Measurements from ENCODE around the gene CCN6. TPM values are rescaled to one million over a fixed set of nuclear protein-coding genes. Genes with fewer than 3 reads are reported as not detected.

Gene CCN6
- total RNA-seq, 2 donors from 2014 or later: not detected

GRCh38 chr6:112010328-112010727 lies 43.6 kb upstream of the CCN6 start:
- H3K27me3 Mint-ChIP-seq (ENCODE audit: insufficient read depth): no peaks in the 10 kb centered on the region
- H3K9me3 Mint-ChIP-seq: no peaks in the 10 kb centered on the region
- no peak overlapping the region for H3K27ac Mint-ChIP-seq
- H3K4me1 ChIP-seq (ENCODE audit: control insufficient read depth, insufficient read depth, low read length): peaks cover 2% of the 10 kb centered on the region
- peaks cover 11% of the 10 kb centered on the region for H3K4me1 Mint-ChIP-seq
- no peak overlapping the region for H3K4me3 Mint-ChIP-seq
- no peaks in the 10 kb centered on the region for H3K36me3 Mint-ChIP-seq (ENCODE audit: low read depth)
- H3K4me3 ChIP-seq (ENCODE audit: low read length): no peak overlapping the region
- H3K27ac ChIP-seq (ENCODE audit: low read depth, low read length): no peak overlapping the region
- H3K9ac ChIP-seq (ENCODE audit: extremely low read depth, low read length, poor library complexity, severe bottlenecking): no peak overlapping the region
- DNase-seq: no peak
- 76% methylated on average over 4 to 5 of the region's 5 CpGs for WGBS, 2 experiments (ENCODE audit: insufficient coverage in 1 of 2, insufficient read length in 1 of 2)
- TF ChIP-seq CTCF (conservative IDR thresholded peaks at IDR 0.05): peak; percentile 37
- no peaks in the 10 kb centered on the region for H3K27me3 ChIP-seq (ENCODE audit: control insufficient read depth, insufficient read depth, low read length, poor library complexity, severe bottlenecking)
- no peaks in the 10 kb centered on the region for H3K36me3 ChIP-seq (ENCODE audit: control insufficient read depth, insufficient read depth, low read length)
- no peaks in the 10 kb centered on the region for H3K9me3 ChIP-seq (ENCODE audit: control insufficient read depth, low read length)

GRCh38 chr6:112013051-112013450 lies 40.9 kb upstream of the CCN6 start:
- Mint-ChIP-seq H3K4me1 (peaks cover 2% of the 10 kb centered on the region), H3K4me3 (no peak overlapping the region), H3K9me3 (no peaks in the 10 kb centered on the region), H3K27me3 (ENCODE audit: insufficient read depth) (peaks cover 3% of the 10 kb centered on the region), H3K36me3 (ENCODE audit: low read depth) (no peaks in the 10 kb centered on the region), H3K27ac (no peak overlapping the region)
- Histone ChIP-seq H3K27me3 (ENCODE audit: control insufficient read depth, insufficient read depth, low read length, poor library complexity, severe bottlenecking) (no peaks in the 10 kb centered on the region), H3K4me3 (ENCODE audit: low read length) (no peak overlapping the region), H3K9ac (ENCODE audit: extremely low read depth, low read length, poor library complexity, severe bottlenecking) (no peak overlapping the region), H3K4me1 (ENCODE audit: control insufficient read depth, insufficient read depth, low read length) (no peaks in the 10 kb centered on the region), H3K36me3 (ENCODE audit: control insufficient read depth, insufficient read depth, low read length) (no peaks in the 10 kb centered on the region), H3K9me3 (ENCODE audit: control insufficient read depth, low read length) (no peaks in the 10 kb centered on the region), H3K27ac (ENCODE audit: low read depth, low read length) (no peak overlapping the region)
- no peak for DNase-seq
- WGBS, 2 experiments (ENCODE audit: insufficient coverage in 1 of 2, insufficient read length in 1 of 2): 92% methylated on average over 3 of the region's 3 CpGs; no CpG with 5 or more reads in 1 of the 2 experiments
- TF ChIP-seq CTCF (conservative IDR thresholded peaks at IDR 0.05): no peak

GRCh38 chr6:112014483-112014882 lies 39.4 kb upstream of the CCN6 start:
- H3K27me3 Mint-ChIP-seq (ENCODE audit: insufficient read depth): peaks cover 10% of the 10 kb centered on the region
- H3K27me3 ChIP-seq (ENCODE audit: control insufficient read depth, insufficient read depth, low read length, poor library complexity, severe bottlenecking): peaks cover under 1% of the 10 kb centered on the region
- no peak overlapping the region for H3K4me3 Mint-ChIP-seq
- H3K4me1 Mint-ChIP-seq: peaks cover 2% of the 10 kb centered on the region
- no peak overlapping the region for H3K4me3 ChIP-seq (ENCODE audit: low read length)
- no peak for TF ChIP-seq CTCF (conservative IDR thresholded peaks at IDR 0.05)
- no peak for DNase-seq
- H3K36me3 Mint-ChIP-seq (ENCODE audit: low read depth): no peaks in the 10 kb centered on the region
- H3K9me3 Mint-ChIP-seq: no peaks in the 10 kb centered on the region
- no peaks in the 10 kb centered on the region for H3K9me3 ChIP-seq (ENCODE audit: control insufficient read depth, low read length)
- no peak overlapping the region for H3K9ac ChIP-seq (ENCODE audit: extremely low read depth, low read length, poor library complexity, severe bottlenecking)
- no peaks in the 10 kb centered on the region for H3K36me3 ChIP-seq (ENCODE audit: control insufficient read depth, insufficient read depth, low read length)
- no peak overlapping the region for H3K27ac Mint-ChIP-seq
- H3K27ac ChIP-seq (ENCODE audit: low read depth, low read length): no peak overlapping the region
- 95 to 100% methylated on average over 1 to 2 of the region's 2 CpGs for WGBS, 2 experiments (ENCODE audit: insufficient coverage in 1 of 2, insufficient read length in 1 of 2)
- H3K4me1 ChIP-seq (ENCODE audit: control insufficient read depth, insufficient read depth, low read length): no peaks in the 10 kb centered on the region

Data from endodermal cell (in vitro differentiated cells).